Lung microvascular endothelial cell (primary cell): ENCODE data around the gene TAL1. TPM values are rescaled to one million over a fixed set of nuclear protein-coding genes. Genes with fewer than 3 reads are reported as not detected.
A peak's percentile ranks its signal among the peaks of the same experiment; 100 is the strongest.
"Not testable (repeated sequence)": the region's sequence is repeated elsewhere in the genome, so short reads cannot be mapped to it uniquely, and the experiment has no call there.

ENCODE experiments used
- DNase-seq, 2 donors: peaks; one replicate each; pipeline versions ENCODE4 v3.0.0 to v3.0.0-alpha.2; 2010; ENCODE audit warnings: low read depth in 2 of 2
- total RNA-seq: library from RNA; depleted of rRNA; stranded (reverse); fragments of >200 nt; gene quantifications from 2 replicates; pipeline ENCODE4 v1.2.1, GENCODE V29; 2014

TAL1 gene
- 51.0 and 58.1 TPM in 2 replicates for total RNA-seq

- DNase-seq, result peak; percentile 66 to 91
These were observed at the start of gene TAL1 for GRCh38 chr1:47232187-47232874. TSS of gene TAL1 (minus strand) at chr1:47232225. CDS start at chr1:47225888, 6,337 bp downstream.

- no peak for DNase-seq
These were observed 48.1 kb upstream of the TAL1 start for GRCh38 chr1:47280142-47280541.

GRCh38 chr1:47276850-47277249, 44.8 kb upstream of the TAL1 start:
- no peak for DNase-seq

GRCh38 chr1:47275811-47276210, 43.8 kb upstream of the TAL1 start:
- DNase-seq, result peak in 1 of 2 donors; percentile 55

- DNase-seq, result not testable (repeated sequence)
These were observed 33.5 kb upstream of the TAL1 start for GRCh38 chr1:47265529-47265928.

- peak; percentile 68 to 82 for DNase-seq
These were observed 30.9 kb upstream of the TAL1 start for GRCh38 chr1:47262787-47263413.

- DNase-seq, result no peak
These were observed 25.2 kb upstream of the TAL1 start for GRCh38 chr1:47257224-47257623.

GRCh38 chr1:47252795-47253194, 20.8 kb upstream of the TAL1 start:
- DNase-seq, result no peak

GRCh38 chr1:47252369-47252768, 20.3 kb upstream of the TAL1 start:
- no peak for DNase-seq

GRCh38 chr1:47249755-47250154, 17.7 kb upstream of the TAL1 start:
- no peak for DNase-seq

GRCh38 chr1:47244339-47244862, 12.4 kb upstream of the TAL1 start:
- no peak for DNase-seq

GRCh38 chr1:47243910-47244309, 11.9 kb upstream of the TAL1 start:
- no peak for DNase-seq

- peak; percentile 72 to 78 for DNase-seq
These were observed 9.4 kb upstream of the TAL1 start for GRCh38 chr1:47241114-47242113.

- no peak for DNase-seq
These were observed 7.0 kb upstream of the TAL1 start for GRCh38 chr1:47238935-47239592.

GRCh38 chr1:47235806-47236205, 3.8 kb upstream of the TAL1 start:
- DNase-seq, result no peak

GRCh38 chr1:47235241-47235681, 3.2 kb upstream of the TAL1 start:
- peak; percentile 75 to 96 for DNase-seq

GRCh38 chr1:47233186-47233585, 1.2 kb upstream of the TAL1 start:
- DNase-seq, result no peak

GRCh38 chr1:47231301-47232186, 481 bp downstream of the TAL1 start:
- peak; percentile 79 to 86 for DNase-seq

GRCh38 chr1:47230692-47231300, 1.2 kb downstream of the TAL1 start:
- DNase-seq, result no peak
